Activated B cell treated with CpG ODN at 0.5 μM for 24 hours (primary cell): Measurements from ENCODE around the gene FOXC1. TPM values are rescaled to one million over a fixed set of nuclear protein-coding genes. Genes with fewer than 3 reads are reported as not detected.

Experiments
- ATAC-seq: fragments of 200-7000 bp; cut with Tn5 transposase; one replicate; pipeline ENCODE4 v1.10.0; 2021; ENCODE audit warnings: low read depth, mild to moderate bottlenecking, moderate library complexity
- CTCF ChIA-PET: fragments of 350-600 bp; sonication (Branson Sonifier 250); formaldehyde crosslinking; loops from one replicate; lab custom pipeline; 2021; ENCODE audit warnings: antibody characterized with exemption; lab: Charles Lee
- POLR2A ChIA-PET: fragments of 350-600 bp; sonication (Branson Sonifier 250); formaldehyde crosslinking; loops from one replicate; lab custom pipeline; 2021; ENCODE audit warnings: antibody characterized with exemption; lab: Charles Lee
- DNase-seq: peaks from one replicate; pipeline ENCODE4 v3.0.0; 2022
- H3K27ac Mint-ChIP-seq: one replicate; pipeline ENCODE4 v1.8.0; 2020; ENCODE audit warnings: mixed read lengths
- H3K27me3 Mint-ChIP-seq: one replicate; pipeline ENCODE4 v1.8.0; 2021; ENCODE audit warnings: mixed read lengths
- H3K36me3 Mint-ChIP-seq: one replicate; pipeline ENCODE4 v1.8.0; 2021; ENCODE audit warnings: low read depth, mixed read lengths
- H3K4me1 Mint-ChIP-seq: one replicate; pipeline ENCODE4 v1.8.0; 2021; ENCODE audit warnings: mixed read lengths
- H3K4me3 Mint-ChIP-seq: one replicate; pipeline ENCODE4 v1.8.0; 2020; ENCODE audit warnings: mild to moderate bottlenecking, mixed read lengths
- H3K9me3 Mint-ChIP-seq: one replicate; pipeline ENCODE4 v1.8.0; 2020; ENCODE audit warnings: mixed read lengths
- intact Hi-C: fragments of 100-400 bp; cut with micrococcal nuclease; formaldehyde crosslinking; loops from one replicate; pipeline ENCODE4 v1.15.1; 2024
- total RNA-seq: library from RNA; stranded (reverse); gene quantifications from 2 replicates; pipeline ENCODE4 v1.2.3, GENCODE V29; 2022
- TF ChIP-seq, protein P1 (sequence below): fragments of 200-600 bp; IDR thresholded peaks from one replicate; pipeline ENCODE4 v1.8.0; 2022; ENCODE audit warnings: antibody characterized with exemption, mild to moderate bottlenecking

The FOXC1 gene
- total RNA-seq, 1 donor from 2014 or later: 1.00 TPM

DNA sequence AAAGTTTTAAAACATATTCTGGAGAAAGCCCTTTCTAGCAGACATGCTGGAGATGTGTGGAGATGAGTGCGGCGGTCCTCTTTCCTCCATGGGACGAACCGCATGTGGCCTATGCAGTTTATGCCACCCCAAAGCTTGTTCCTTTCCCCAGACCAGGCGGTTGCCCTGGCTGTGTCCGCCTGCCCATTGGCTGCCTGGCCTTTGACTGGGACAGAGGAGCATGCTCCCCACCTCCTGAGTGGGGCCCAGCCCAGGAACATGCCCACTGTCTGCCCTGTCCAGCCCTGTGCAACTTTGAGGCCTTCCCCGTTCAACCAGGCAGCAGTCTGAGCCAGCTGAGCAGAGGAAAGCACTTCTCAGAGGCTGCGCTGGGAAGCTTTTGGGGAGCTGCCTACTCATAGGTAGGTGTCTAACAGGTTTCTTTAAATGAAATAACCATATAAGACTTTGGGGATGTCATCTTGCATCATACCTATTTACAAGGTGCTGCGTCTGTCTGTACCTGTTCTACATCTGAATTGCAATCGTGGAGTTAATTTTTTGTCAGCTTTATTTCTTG lies 20.6 kb downstream of the FOXC1 start:
- no peak overlapping the region for H3K4me3 Mint-ChIP-seq
- peaks cover 10% of the 10 kb centered on the region for H3K4me1 Mint-ChIP-seq
- H3K27ac Mint-ChIP-seq: no peak overlapping the region
- TF ChIP-seq, protein P1, sequence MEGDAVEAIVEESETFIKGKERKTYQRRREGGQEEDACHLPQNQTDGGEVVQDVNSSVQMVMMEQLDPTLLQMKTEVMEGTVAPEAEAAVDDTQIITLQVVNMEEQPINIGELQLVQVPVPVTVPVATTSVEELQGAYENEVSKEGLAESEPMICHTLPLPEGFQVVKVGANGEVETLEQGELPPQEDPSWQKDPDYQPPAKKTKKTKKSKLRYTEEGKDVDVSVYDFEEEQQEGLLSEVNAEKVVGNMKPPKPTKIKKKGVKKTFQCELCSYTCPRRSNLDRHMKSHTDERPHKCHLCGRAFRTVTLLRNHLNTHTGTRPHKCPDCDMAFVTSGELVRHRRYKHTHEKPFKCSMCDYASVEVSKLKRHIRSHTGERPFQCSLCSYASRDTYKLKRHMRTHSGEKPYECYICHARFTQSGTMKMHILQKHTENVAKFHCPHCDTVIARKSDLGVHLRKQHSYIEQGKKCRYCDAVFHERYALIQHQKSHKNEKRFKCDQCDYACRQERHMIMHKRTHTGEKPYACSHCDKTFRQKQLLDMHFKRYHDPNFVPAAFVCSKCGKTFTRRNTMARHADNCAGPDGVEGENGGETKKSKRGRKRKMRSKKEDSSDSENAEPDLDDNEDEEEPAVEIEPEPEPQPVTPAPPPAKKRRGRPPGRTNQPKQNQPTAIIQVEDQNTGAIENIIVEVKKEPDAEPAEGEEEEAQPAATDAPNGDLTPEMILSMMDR: no peak
- H3K9me3 Mint-ChIP-seq: no peaks in the 10 kb centered on the region
- POLR2A ChIA-PET: no interaction called here
- intact Hi-C loops: no loop called here
- DNase-seq: no peak
- CTCF ChIA-PET: no interaction called here
- ATAC-seq: no peak
- no peaks in the 10 kb centered on the region for H3K36me3 Mint-ChIP-seq
- peaks cover 38% of the 10 kb centered on the region for H3K27me3 Mint-ChIP-seq

DNA sequence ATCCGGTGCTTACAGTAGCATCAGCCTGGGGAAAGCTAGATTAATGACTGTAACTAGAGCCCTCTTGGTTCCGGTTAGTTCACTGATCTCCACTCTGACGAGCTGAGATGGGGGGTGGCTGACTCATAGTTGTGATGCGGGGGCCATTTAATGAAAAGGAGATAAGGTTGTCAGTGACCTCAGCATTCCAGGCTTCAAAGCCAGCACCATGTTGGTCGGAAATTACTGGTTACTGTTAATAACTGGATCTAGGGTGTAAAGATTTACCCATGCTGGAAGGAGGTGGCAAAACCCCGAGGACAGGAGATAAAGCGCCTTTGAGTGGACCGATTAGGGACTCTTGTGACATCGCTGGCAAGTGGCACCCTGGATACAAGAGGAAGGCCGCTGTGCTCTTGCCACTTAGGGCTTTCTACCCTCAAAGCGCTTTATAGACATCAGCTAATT lies 21.1 kb downstream of the FOXC1 start:
- ChIA-PET POLR2A (no interaction called here), CTCF (no interaction called here)
- peaks cover 34% of the 10 kb centered on the region for H3K27me3 Mint-ChIP-seq
- no peaks in the 10 kb centered on the region for H3K36me3 Mint-ChIP-seq
- H3K9me3 Mint-ChIP-seq: no peaks in the 10 kb centered on the region
- H3K4me1 Mint-ChIP-seq: peaks cover 6% of the 10 kb centered on the region
- no peak for ATAC-seq
- no peak for DNase-seq
- intact Hi-C loops: no loop called here
- H3K27ac Mint-ChIP-seq: no peak overlapping the region
- H3K4me3 Mint-ChIP-seq: no peak overlapping the region
- TF ChIP-seq, protein P1: no peak

DNA sequence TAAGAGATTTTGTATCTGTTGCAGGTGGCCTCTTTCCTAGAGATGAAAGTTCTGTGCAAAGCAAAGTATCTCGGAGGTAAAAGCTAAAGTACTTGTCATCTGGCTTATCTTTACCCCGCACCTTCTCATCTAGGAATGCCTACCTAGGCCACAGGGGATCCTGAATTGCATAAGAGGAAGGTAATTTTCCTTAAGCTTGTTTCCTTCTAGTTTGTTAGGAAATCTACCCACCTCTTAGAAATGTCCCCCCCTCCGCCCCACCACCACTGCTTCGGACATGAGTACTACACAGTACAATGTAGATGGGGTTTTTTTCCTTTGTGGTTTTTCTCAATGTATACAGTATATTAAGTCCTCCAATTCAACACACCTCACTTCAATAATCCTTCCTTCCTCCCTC lies 21.5 kb downstream of the FOXC1 start:
- Mint-ChIP-seq H3K4me3 (no peak overlapping the region), H3K4me1 (peaks cover 2% of the 10 kb centered on the region), H3K36me3 (no peaks in the 10 kb centered on the region), H3K9me3 (no peaks in the 10 kb centered on the region), H3K27ac (no peak overlapping the region), H3K27me3 (peaks cover 30% of the 10 kb centered on the region)
- DNase-seq (no peak), ATAC-seq (no peak)
- POLR2A ChIA-PET: no interaction called here
- TF ChIP-seq, protein P1: no peak
- CTCF ChIA-PET: no interaction called here
- intact Hi-C loops: no loop called here

DNA sequence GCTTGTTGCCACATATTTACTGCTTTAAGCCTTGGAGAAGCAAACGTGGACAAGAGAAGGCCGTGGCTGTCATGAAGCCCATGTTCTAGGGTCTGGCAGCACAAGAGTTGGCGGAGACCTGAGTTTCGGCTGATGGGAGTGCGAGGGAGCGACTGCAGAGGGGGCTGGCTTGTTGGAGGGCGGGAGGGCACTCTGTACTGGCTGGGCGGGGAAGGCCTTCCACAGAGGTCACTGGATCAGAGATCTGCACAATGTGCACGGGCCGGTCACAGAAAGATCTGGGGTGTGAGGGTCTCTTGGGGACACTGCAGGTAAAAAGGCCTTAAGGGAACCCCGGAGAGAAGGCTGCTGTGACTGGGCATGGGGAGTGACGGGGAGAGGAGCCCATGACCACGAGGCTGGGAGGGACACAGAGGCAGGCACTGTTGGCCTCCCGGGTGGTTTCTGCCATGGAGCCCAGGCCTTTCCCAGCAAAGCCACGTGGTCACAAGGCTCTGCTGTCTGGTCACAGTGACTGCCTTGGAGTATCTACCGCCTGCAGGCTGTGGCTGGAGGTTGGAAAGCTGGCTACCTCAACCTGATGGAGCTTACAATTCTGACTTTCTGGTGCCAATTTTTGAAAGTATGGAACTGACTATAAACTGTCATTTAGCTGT lies 23.8 kb downstream of the FOXC1 start:
- H3K27ac Mint-ChIP-seq: no peak overlapping the region
- H3K4me1 Mint-ChIP-seq: peaks cover 16% of the 10 kb centered on the region
- no peaks in the 10 kb centered on the region for H3K9me3 Mint-ChIP-seq
- intact Hi-C loops: no loop called here
- no peak for ATAC-seq
- H3K36me3 Mint-ChIP-seq: no peaks in the 10 kb centered on the region
- TF ChIP-seq, protein P1: no peak
- CTCF ChIA-PET: no interaction called here
- POLR2A ChIA-PET: no interaction called here
- no peak overlapping the region for H3K4me3 Mint-ChIP-seq
- peaks cover 8% of the 10 kb centered on the region for H3K27me3 Mint-ChIP-seq
- DNase-seq: no peak

DNA sequence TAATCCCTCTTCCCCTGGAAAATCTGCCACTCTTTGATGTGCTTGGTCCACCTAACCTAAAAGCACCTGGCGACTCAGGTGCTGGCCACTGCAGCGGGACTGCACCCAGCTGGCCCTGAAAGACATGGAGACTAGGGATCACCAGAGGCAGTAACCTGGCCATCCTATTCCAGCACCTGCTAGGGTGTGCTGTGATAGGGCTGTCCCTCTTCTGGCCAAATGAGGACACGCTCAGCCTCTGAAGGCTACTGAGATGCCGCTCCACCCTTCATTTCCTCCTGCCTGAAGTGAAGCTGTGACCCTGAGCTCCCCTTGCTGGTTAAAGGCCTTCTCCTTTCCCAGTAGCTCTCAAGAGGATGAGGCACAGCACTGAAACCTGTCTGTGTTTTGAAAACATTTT lies 24.4 kb downstream of the FOXC1 start:
- intact Hi-C loops: no loop called here
- no peak for DNase-seq
- POLR2A ChIA-PET: no interaction called here

More for the DNA sequence above, 24.4 kb downstream of the FOXC1 start:
- TF ChIP-seq, protein P1: no peak
- no peak for ATAC-seq
- no peaks in the 10 kb centered on the region for H3K36me3 Mint-ChIP-seq
- no peak overlapping the region for H3K27ac Mint-ChIP-seq
- no peak overlapping the region for H3K4me3 Mint-ChIP-seq
- CTCF ChIA-PET: no interaction called here
- peaks cover 3% of the 10 kb centered on the region for H3K27me3 Mint-ChIP-seq
- H3K9me3 Mint-ChIP-seq: no peaks in the 10 kb centered on the region
- H3K4me1 Mint-ChIP-seq: peaks cover 16% of the 10 kb centered on the region
